Mesodermal cell (in vitro differentiated cells): ENCODE measurements around the gene ANKDD1B.
"Not testable (repeated sequence)": the region's sequence is repeated elsewhere in the genome, so short reads cannot be mapped to it uniquely, and the experiment has no call there.

Experiments used
- H3K27ac ChIP-seq: 2 replicates; pipeline ENCODE4 v1.7.0; 2013; ENCODE audit warnings: mild to moderate bottlenecking, low read depth, low read length, moderate library complexity; ENCODE audit not compliant: severe bottlenecking
- H3K36me3 ChIP-seq: 2 replicates; pipeline ENCODE4 v1.7.1; 2013; ENCODE audit warnings: mild to moderate bottlenecking, low read length, moderate library complexity; ENCODE audit not compliant: control insufficient read depth, insufficient read depth
- H3K4me1 ChIP-seq: one replicate; pipeline ENCODE4 v1.7.1; 2013; ENCODE audit warnings: mild to moderate bottlenecking, low read length; ENCODE audit not compliant: insufficient read depth, control insufficient read depth, poor library complexity, severe bottlenecking
- H3K4me3 ChIP-seq: 2 replicates; pipeline ENCODE4 v1.7.0; 2013; ENCODE audit warnings: low read length, control low read depth, mild to moderate bottlenecking; ENCODE audit not compliant: insufficient read depth, poor library complexity, severe bottlenecking; ENCODE audit errors: extremely low read depth
- H3K9me3 ChIP-seq: 2 replicates; pipeline ENCODE4 v1.7.1; 2013; ENCODE audit warnings: mild to moderate bottlenecking, low read length, moderate library complexity; ENCODE audit not compliant: control insufficient read depth
- WGBS, 2 experiments: methylation state at CpG; one replicate each; pipeline ENCODE4 v1.1.5; 2013; ENCODE audit warnings: missing lambda C conversion rate in 2 of 2; ENCODE audit not compliant: insufficient coverage in 2 of 2; 5-methylcytosine and 5-hydroxymethylcytosine counted together

ANKDD1B gene

DNA sequence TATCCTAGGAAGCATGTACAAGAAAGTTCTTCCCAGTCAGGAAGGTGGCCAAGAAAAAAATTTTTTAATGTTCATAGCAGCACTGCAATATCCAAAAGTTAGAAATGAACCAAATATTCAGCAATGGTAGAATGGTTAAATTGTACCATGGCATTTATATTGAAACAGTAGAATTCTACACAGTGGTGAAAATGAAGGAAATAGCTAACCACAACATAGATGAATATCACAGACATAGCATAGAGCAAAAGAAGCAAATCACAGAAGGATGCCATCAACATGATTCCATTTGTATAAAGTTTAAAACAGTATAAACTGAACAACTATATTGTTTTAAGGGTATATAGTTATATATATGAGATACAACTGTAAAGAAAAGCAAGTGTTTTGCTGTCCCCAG, 10.7 kb upstream of the ANKDD1B start:
- Histone ChIP-seq H3K9me3 (no peaks in the 10 kb centered on the region), H3K36me3 (no peaks in the 10 kb centered on the region), H3K27ac (no peak overlapping the region), H3K4me3 (no peak overlapping the region), H3K4me1 (peaks cover 26% of the 10 kb centered on the region)

DNA sequence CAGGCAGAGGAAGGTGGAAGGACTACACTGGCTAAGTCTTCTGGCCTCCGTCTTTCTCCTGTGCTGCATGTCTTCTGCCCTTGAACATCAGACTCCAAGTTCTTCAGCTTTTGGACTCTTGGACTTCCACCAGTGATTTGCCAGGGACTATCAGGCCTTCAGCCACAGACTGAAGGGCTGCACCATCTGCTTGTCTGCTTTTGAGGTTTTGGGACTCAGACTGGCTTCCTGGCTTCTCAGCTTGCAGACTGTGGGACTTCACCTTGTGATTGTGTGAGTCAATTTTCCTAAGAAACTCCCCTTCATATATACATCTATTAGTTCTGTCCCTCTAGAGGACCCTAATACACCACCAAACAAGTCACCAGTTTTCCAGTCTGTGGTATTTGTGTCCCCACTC, 9.7 kb upstream of the ANKDD1B start:
- H3K27ac ChIP-seq: no peak overlapping the region
- no peaks in the 10 kb centered on the region for H3K9me3 ChIP-seq
- no peaks in the 10 kb centered on the region for H3K36me3 ChIP-seq
- WGBS, 2 experiments: 100% methylated on average over 1 of the region's 1 CpG
- peaks cover 27% of the 10 kb centered on the region for H3K4me1 ChIP-seq
- no peak overlapping the region for H3K4me3 ChIP-seq

DNA sequence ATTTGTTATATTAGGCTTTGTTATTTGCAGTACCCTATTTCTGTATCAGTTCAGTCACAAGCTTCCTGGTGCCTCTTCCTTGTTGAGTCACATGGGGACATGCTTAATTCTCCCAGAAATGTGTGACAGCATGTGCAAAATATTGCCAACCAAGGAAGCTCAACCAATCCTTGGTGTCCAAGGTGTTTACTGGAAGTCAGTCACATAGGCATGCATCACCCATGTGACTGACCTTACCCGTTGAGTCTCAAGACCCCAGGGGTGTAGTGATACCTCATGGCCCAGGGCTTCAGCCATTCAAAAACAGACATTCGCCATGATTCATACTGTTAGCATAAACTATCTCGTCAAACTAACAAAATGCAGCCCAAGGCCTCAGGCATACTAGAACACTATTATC, 9.3 kb upstream of the ANKDD1B start:
- H3K4me1 ChIP-seq: peaks cover 27% of the 10 kb centered on the region
- no peaks in the 10 kb centered on the region for H3K36me3 ChIP-seq
- H3K4me3 ChIP-seq: no peak overlapping the region
- H3K9me3 ChIP-seq: no peaks in the 10 kb centered on the region
- WGBS, 2 experiments: 93 to 98% methylated on average over 2 to 3 of the region's 3 CpGs
- H3K27ac ChIP-seq: no peak overlapping the region

DNA sequence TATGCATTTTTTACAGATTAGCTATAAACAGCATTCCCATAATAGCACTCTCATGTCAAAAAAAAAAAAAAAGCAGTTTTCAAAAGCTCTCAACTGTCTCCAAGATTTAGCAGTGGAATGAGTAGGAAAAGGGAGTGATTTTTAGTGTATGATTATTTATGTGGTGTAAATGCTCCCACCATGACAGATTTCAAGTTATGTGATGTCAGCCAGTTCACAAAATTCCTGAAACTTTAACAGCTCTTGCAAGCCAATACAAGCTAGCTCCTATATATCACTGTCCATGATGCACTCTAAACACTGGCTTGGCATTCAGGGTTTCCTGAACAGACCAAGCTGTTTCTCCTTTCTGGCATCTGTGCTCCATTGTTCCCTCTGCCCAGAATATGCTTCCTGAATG, 7.9 kb upstream of the ANKDD1B start:
- H3K4me3 ChIP-seq: no peak overlapping the region
- H3K4me1 ChIP-seq: peaks cover 27% of the 10 kb centered on the region
- H3K9me3 ChIP-seq: no peaks in the 10 kb centered on the region
- no peaks in the 10 kb centered on the region for H3K36me3 ChIP-seq
- peak overlapping the region; percentile 25 for H3K27ac ChIP-seq

DNA sequence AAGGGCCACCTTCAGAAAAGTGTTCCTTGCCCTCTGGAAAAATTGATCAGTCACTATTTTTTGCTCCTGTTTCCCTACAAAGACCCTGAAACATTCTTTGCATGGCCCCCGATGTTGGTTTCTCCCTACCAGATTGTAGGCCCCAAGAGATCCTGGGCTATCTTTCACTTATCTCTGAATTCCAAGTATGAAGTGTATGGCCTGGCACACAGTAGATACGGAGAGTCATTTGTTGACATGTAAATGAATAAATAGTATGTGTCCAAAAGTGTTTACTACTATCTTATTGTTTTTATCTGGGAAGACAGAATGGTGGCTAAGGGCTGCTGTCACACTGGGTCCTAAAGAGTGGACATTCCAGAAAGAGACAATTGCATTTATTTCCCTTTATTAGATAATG, 7.4 kb upstream of the ANKDD1B start:
- Histone ChIP-seq H3K4me1 (peaks cover 27% of the 10 kb centered on the region), H3K36me3 (no peaks in the 10 kb centered on the region), H3K9me3 (no peaks in the 10 kb centered on the region), H3K27ac (peak overlapping the region; percentile 25), H3K4me3 (no peak overlapping the region)
- WGBS, 2 experiments: 100% methylated on average over 1 of the region's 2 CpGs

DNA sequence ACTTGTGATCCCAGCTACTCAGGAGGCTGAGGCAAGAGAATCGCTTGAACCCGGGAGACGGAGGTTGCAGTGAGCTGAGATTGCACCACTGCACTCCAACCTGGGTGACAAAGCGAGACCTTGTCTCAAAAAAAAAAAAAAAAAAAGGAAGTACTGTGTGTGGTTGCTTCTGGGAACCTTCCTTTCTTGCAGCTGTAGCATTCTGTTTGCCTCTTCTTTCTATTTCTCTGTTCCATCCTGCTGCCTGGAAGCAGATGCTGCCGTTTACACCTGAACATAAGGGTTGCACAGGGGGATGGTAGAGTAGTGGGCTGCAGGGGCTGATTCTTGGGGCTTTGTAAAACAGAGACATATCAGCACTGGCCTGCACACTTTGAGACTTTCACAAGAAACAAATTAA, 3.9 kb upstream of the ANKDD1B start:
- not testable (repeated sequence) for H3K4me3 ChIP-seq, H3K27ac ChIP-seq
- WGBS, 2 experiments: 82% methylated on average over 3 of the region's 5 CpGs; no CpG with 5 or more reads in 1 of the 2 experiments

DNA sequence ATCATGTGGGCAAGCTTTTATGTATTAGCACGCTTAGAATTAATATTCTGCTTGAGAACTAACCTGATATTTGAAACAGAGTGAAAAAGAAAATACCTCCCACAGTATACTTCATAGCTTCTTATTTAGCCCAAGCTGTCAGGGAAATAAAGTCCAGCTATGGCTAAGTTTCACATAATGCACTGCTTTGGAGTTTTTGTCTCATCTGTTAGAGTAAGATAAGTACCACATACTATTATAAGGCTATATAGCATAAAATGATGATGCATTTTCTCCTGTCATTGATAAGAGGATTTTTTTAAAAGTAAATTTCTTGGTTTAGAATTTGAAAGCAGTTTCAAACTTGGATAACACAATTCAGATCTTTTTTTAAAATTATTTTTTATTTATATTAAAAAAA, 2.4 kb upstream of the ANKDD1B start:
- Histone ChIP-seq H3K27ac (no peak overlapping the region), H3K4me3 (no peak overlapping the region), H3K9me3 (no peaks in the 10 kb centered on the region), H3K4me1 (peaks cover 11% of the 10 kb centered on the region), H3K36me3 (no peaks in the 10 kb centered on the region)
- WGBS, 2 experiments: no CpG with 5 or more reads among the region's 1 CpG

More for the DNA sequence above, 3.9 kb upstream of the ANKDD1B start:
- peaks cover 21% of the 10 kb centered on the region for H3K4me1 ChIP-seq
- H3K36me3 ChIP-seq, H3K9me3 ChIP-seq: not testable (repeated sequence)

DNA sequence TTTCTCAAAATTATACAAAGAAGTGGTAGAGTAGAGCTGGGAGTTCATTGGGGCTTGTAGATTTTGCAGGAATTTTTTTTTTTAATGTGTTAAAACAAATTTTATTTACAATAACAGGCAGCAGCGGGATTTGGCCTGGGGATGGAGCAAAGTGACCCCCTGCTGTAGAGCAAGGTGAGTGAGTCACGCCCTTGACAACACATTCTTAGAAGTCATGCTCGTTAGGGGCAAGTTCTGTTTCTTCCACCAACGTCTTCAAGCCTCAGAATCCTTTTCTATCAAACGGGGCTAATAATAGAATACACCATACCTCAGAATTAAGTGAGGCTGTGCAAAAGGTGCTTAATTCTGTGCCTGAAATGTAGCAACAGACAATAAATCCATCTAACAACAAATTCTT, 1.1 kb upstream of the ANKDD1B start:
- Histone ChIP-seq H3K36me3 (no peaks in the 10 kb centered on the region), H3K4me1 (peaks cover 9% of the 10 kb centered on the region), H3K4me3 (no peak overlapping the region), H3K9me3 (no peaks in the 10 kb centered on the region), H3K27ac (no peak overlapping the region)
- 0 to 73% methylated on average over 1 to 2 of the region's 5 CpGs for WGBS, 2 experiments

DNA sequence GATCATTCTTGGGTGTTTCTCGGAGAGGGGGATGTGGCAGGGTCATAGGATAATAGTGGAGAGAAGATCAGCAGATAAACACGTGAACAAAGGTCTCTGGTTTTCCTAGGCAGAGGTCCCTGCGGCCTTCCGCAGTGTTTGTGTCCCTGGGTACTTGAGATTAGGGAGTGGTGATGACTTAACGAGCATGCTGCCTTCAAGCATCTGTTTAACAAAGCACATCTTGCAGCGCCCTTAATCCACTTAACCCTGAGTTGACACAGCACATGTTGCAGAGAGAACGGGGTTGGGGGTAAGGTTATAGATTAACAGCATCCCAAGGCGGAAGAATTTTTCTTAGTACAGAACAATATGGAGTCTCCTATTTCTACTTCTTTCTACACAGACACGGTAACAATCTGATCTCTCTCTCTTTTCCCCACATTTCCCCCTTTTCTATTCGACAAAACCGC, 368 bp upstream of the ANKDD1B start:
- H3K4me1 ChIP-seq, H3K27ac ChIP-seq, H3K36me3 ChIP-seq, H3K9me3 ChIP-seq: not testable (repeated sequence)
- WGBS, 2 experiments: 37 to 43% methylated on average over 3 to 4 of the region's 11 CpGs
- H3K4me3 ChIP-seq: peak overlapping the region; percentile 35

DNA sequence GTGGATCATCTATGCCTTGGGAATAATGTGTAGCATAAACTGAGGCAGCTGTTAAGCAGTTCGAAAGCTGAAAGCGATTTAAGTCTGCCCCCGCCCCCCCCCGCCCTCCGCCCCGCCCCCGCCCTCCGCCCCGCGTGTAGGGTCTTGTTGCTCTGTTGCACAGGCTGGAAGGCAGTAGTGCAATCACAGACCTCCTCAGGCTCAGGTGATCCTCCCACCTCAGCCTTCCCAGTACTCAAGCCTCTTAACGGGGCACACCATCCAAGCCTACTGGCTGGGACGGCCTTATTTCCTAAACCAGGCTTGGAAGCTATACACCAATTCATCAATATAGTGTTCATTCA, 945 bp downstream of the ANKDD1B start:
- peaks cover 8% of the 10 kb centered on the region for H3K4me1 ChIP-seq
- no peak overlapping the region for H3K27ac ChIP-seq
- peak overlapping the region; percentile 35 for H3K4me3 ChIP-seq
- no peaks in the 10 kb centered on the region for H3K36me3 ChIP-seq
- whole genome bisulfite sequencing, 2 experiments: 28 to 75% methylated on average over 2 to 10 of the region's 12 CpGs
- no peaks in the 10 kb centered on the region for H3K9me3 ChIP-seq

DNA sequence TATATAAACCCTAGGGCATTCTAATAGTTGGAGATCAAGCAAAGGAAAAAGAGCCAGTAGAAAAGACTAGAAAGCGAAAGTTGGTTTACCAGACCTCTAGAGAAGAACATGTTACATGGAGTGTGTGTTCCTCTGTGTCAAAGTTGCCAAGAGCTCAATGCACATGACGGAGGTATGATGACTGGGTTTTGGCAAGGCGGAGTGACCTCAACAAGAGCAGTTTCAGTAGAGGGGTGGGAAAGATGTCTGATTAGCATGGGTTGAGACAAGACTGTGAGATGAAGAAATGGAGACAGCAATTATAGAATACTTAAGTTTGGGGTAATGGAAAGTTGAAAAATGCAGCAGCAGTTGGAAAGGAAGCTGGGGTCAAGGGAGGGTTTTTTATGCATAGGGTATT, 1.6 kb downstream of the ANKDD1B start:
- Histone ChIP-seq H3K4me1 (peaks cover 9% of the 10 kb centered on the region), H3K27ac (no peak overlapping the region), H3K9me3 (no peaks in the 10 kb centered on the region), H3K36me3 (no peaks in the 10 kb centered on the region), H3K4me3 (no peak overlapping the region)
- WGBS, 2 experiments: 96 to 97% methylated on average over 3 of the region's 3 CpGs

DNA sequence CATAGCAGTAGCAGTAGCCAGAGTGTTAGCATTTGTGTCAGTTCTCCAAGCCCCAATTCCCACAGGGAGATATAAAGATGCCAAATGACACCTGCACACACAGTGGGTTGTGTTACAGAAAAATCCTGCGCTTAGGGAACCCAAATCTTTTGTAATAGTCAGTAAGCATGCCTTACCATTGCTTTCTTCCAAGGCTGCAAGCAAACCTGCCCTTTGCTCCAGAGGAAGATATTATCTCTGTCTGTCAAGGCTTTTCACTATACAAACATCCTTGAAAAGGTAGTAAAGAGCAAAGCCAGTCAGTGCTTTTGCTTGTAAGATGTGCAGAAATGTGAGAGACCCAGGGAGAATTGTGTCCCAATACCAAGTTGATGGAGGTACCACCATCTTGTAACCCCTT, 2.9 kb downstream of the ANKDD1B start:
- Histone ChIP-seq H3K4me3 (no peak overlapping the region), H3K9me3 (no peaks in the 10 kb centered on the region), H3K4me1 (peaks cover 9% of the 10 kb centered on the region), H3K36me3 (no peaks in the 10 kb centered on the region), H3K27ac (no peak overlapping the region)
- 89% methylated on average over 1 of the region's 1 CpG; no CpG with 5 or more reads in 1 of the 2 experiments for WGBS, 2 experiments
